ENCODE data around the gene SLC22A7.

The SLC22A7 gene

GRCh38 chr6:43285832-43286231, 12.2 kb upstream of the SLC22A7 start:
- no peak for TF ChIP-seq CTCF (IDR thresholded peaks at IDR 0.05; ENCODE audit: control extremely low read depth, extremely low read depth, low read depth, missing control alignments)
- ChIA-PET POLR2A (no interaction called here), CTCF (interaction anchor here (1.1 kb wide), 1 partner anchor 22 kb away, joined by 3 read pairs; no protein-coding TSS in a partner anchor)

GRCh38 chr6:43286456-43286979, 11.5 kb upstream of the SLC22A7 start:
- DNase-seq (ENCODE audit: extremely low spot score) = no peak
- CTCF ChIA-PET = interaction anchor here (1.1 to 1.5 kb wide), 3 partner anchors 11 to 23 kb away, joined by 3 to 6 read pairs (median 4); partner anchors contain the start of genes CRIP3 and SLC22A7
- POLR2A ChIA-PET = no interaction called here
- TF ChIP-seq CTCF (IDR thresholded peaks at IDR 0.05; ENCODE audit: control extremely low read depth, extremely low read depth, low read depth, missing control alignments) = no peak

More at GRCh38 chr6:43285832-43286231, 12.2 kb upstream of the SLC22A7 start:
- DNase-seq (ENCODE audit: extremely low spot score) = no peak

DNA sequence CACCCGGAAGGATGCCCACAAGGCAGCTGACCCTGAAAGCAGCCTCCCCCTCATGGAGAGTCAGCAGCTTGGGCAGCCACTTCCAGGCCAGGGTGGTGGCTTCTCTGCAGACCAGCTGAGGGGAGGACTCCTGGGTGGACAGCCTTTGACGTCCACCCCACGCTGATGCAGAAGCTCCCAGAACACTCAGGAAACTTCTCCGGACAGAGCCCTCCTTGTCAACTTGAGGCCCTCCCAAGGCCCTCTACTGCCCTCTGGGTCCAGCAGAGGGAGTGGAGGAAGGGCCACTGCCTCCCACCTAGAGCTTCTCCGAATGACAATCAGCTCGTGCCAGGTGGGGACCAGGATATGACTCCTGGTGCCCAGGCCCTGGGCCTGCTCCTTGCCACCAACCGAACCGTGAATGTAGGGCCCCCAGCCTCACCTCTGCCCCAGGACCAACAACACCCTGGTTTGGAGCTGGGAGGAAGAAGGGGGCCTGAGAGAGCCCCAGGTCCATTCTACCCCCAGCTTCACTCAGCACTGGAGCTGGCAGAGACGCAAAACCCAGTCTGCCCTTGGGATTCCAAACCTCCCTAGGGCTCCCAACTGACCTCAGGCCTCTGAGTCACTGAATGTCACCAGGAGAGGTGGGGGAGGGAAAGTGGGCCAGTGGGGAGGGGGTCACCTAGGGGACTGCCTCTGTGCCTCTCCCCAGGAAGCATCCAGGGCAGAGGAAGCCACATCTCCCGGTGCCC, 10.9 kb upstream of the SLC22A7 start:
- POLR2A ChIA-PET = interaction anchor here (0.7 to 0.8 kb wide), 2 partner anchors 10 to 69 kb away, joined by 3 read pairs; no protein-coding TSS in a partner anchor
- TF ChIP-seq CTCF (IDR thresholded peaks at IDR 0.05; ENCODE audit: control extremely low read depth, extremely low read depth, low read depth, missing control alignments) = no peak
- CTCF ChIA-PET = interaction anchor here (1.1 to 1.5 kb wide), 3 partner anchors 10 to 23 kb away, joined by 3 to 6 read pairs (median 4); partner anchors contain the start of genes CRIP3 and SLC22A7
- no peak for DNase-seq (ENCODE audit: extremely low spot score)

DNA sequence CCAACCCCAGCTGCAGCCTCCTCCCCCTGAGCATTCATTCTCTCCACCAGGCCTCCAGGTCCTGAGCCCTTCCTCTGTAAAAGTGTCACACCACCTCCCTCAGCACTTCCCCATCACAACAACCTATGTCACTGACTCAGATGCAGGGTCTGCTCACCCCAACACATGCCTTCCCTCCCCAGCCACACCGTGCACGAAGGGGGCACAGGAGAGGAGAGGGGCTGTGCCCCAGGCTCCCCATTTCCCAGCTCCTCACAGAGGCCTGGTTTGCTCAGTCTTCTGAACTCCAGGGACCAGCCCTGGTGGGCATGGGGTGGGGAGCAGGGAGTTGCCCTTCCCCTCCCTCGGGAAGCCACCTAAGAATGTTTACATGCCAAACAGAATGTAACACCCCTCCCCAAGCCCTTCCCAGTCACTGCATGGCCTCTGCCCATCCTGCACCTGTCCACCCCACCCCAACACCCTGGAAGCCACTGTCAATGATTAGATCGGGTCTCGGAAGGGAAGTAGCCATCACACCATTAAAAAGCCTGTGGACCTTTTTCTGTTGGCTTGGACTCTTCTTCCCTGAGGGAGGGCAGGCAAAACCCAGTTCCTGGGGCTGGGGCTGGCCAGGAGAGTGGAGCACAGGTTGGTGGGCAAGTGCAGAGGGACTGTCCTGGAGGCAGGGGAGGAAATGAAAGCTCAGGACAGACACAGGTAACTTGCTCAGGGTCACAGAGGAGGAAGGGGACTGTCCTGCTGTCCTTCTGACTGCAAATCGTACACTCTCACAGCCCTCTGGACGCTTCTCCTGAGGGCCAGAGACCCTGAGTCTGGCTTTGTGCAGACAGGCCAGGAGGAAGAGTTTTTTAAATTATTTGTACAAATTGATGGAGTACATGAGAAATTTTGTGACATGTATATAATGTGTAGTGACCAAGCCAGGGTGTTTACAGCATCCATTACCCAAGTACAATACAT, 10.1 kb upstream of the SLC22A7 start:
- ChIA-PET CTCF (interaction anchor here (1.2 to 1.5 kb wide), 3 partner anchors 10 to 220 kb away, joined by 3 to 6 read pairs (median 4); partner anchors contain the start of genes CRIP3 and SLC22A7), POLR2A (interaction anchor here (0.8 kb wide), 1 partner anchor 9 kb away, joined by 3 read pairs; no protein-coding TSS in a partner anchor)

GRCh38 chr6:43290339-43290904, 7.6 kb upstream of the SLC22A7 start:
- ChIA-PET POLR2A (no interaction called here), CTCF (no interaction called here)
- no peak for DNase-seq (ENCODE audit: extremely low spot score)
- TF ChIP-seq CTCF (IDR thresholded peaks at IDR 0.05; ENCODE audit: control extremely low read depth, extremely low read depth, low read depth, missing control alignments) = no peak

More for the DNA sequence above, 10.1 kb upstream of the SLC22A7 start:
- no peak for TF ChIP-seq CTCF (IDR thresholded peaks at IDR 0.05; ENCODE audit: control extremely low read depth, extremely low read depth, low read depth, missing control alignments)
- DNase-seq (ENCODE audit: extremely low spot score) = no peak

All from GM10248 (cell line).